CD14-positive monocyte (primary cell): ENCODE measurements around the gene FAM237A. TPM values are rescaled to one million over a fixed set of nuclear protein-coding genes. Genes with fewer than 3 reads are reported as not detected.

Source experiments
- DNase-seq, 3 donors: peaks; one replicate each; pipeline ENCODE4 v3.0.0-alpha.2; 2011 to 2022
- H2AFZ ChIP-seq: 2 replicates; pipeline ENCODE4 v1.6.0; 2012; ENCODE audit warnings: mild to moderate bottlenecking, low read depth, low read length, inconsistent platforms; ENCODE audit not compliant: insufficient read depth, poor library complexity, severe bottlenecking
- H3K27ac ChIP-seq, 2 donors: 1 replicate in 1 of 2; 2 replicates in 1 of 2; pipeline ENCODE4 v1.5.1; 2012 to 2013; ENCODE audit warnings: low read length in 2 of 2, control low read depth in 1 of 2, inconsistent platforms in 1 of 2, low read depth in 1 of 2, mild to moderate bottlenecking in 1 of 2
- H3K27me3 ChIP-seq, 2 donors: one replicate each; pipeline versions ENCODE4 v1.6.0 to v1.6.1; 2011 to 2013; ENCODE audit warnings: low read length in 2 of 2; ENCODE audit not compliant: control insufficient read depth in 2 of 2, insufficient read depth in 2 of 2
- H3K36me3 ChIP-seq, 2 donors: replicated peaks in 1 of 2; 1 replicate in 1 of 2; 2 replicates in 1 of 2; pipeline versions ENCODE4 v1.5.1 to v1.6.1; 2012 to 2013; ENCODE audit warnings: low read length in 2 of 2, control low read depth in 1 of 2, inconsistent platforms in 1 of 2, mild to moderate bottlenecking in 1 of 2; ENCODE audit not compliant: insufficient read depth in 2 of 2, control insufficient read depth in 1 of 2
- H3K4me1 ChIP-seq, 2 donors: 1 replicate in 1 of 2; 2 replicates in 1 of 2; pipeline versions ENCODE4 v1.5.1 to v1.6.1; 2012 to 2013; ENCODE audit warnings: low read length in 2 of 2, control low read depth in 1 of 2, inconsistent platforms in 1 of 2, mild to moderate bottlenecking in 1 of 2, moderate library complexity in 1 of 2; ENCODE audit not compliant: insufficient read depth in 2 of 2, control insufficient read depth in 1 of 2
- H3K4me2 ChIP-seq: replicated peaks from 2 replicates; pipeline ENCODE3; 2012; ENCODE audit warnings: low read length, moderate library complexity, mild to moderate bottlenecking; ENCODE audit not compliant: poor library complexity, severe bottlenecking; ENCODE audit errors: extremely low read depth
- H3K4me3 ChIP-seq, 3 experiments: fragments of 200-600 bp in 1 of 3; sonication (generic) in 1 of 3; replicated peaks in 1 of 3; 1 replicate in 2 of 3; 2 replicates in 1 of 3; pipeline ENCODE4 v1.5.1; 2011 to 2013; ENCODE audit warnings: low read length in 3 of 3, mild to moderate bottlenecking in 3 of 3, control low read depth in 2 of 3, low read depth in 2 of 3, inconsistent platforms in 1 of 3, moderate library complexity in 1 of 3
- H3K79me2 ChIP-seq: 2 replicates; pipeline ENCODE4 v1.6.0; 2012; ENCODE audit warnings: mild to moderate bottlenecking, control low read depth, inconsistent platforms, low read length, moderate library complexity; ENCODE audit not compliant: insufficient read depth
- H3K9ac ChIP-seq: 2 replicates; pipeline ENCODE4 v1.6.0; 2017; ENCODE audit warnings: low read length, mild to moderate bottlenecking; ENCODE audit not compliant: insufficient read depth, poor library complexity, severe bottlenecking
- H3K9me3 ChIP-seq, 2 donors: replicated peaks in 1 of 2; 1 replicate in 1 of 2; 2 replicates in 1 of 2; pipeline versions ENCODE4 v1.5.1 to v1.6.1; 2012 to 2013; ENCODE audit warnings: low read length in 2 of 2, control low read depth in 1 of 2; ENCODE audit not compliant: control insufficient read depth in 1 of 2, insufficient read depth in 1 of 2
- H4K20me1 ChIP-seq: 2 replicates; pipeline ENCODE4 v1.6.0; 2012; ENCODE audit warnings: mild to moderate bottlenecking, low read length, control low read depth, moderate library complexity; ENCODE audit not compliant: insufficient read depth
- H3K27ac Mint-ChIP-seq, 7 donors: one replicate each; pipeline ENCODE4 v1.8.0; 2020; ENCODE audit warnings: mild to moderate bottlenecking in 7 of 7, mixed read lengths in 7 of 7, moderate library complexity in 6 of 7, inconsistent platforms in 2 of 7
- H3K27me3 Mint-ChIP-seq, 3 donors: one replicate each; pipeline ENCODE4 v1.8.0; 2021 to 2022; ENCODE audit warnings: low read depth in 3 of 3, mild to moderate bottlenecking in 3 of 3, mixed read lengths in 3 of 3, moderate library complexity in 3 of 3, inconsistent platforms in 1 of 3
- H3K36me3 Mint-ChIP-seq, 2 donors: one replicate each; pipeline ENCODE4 v1.8.0; 2020; ENCODE audit warnings: mixed read lengths in 2 of 2, inconsistent platforms in 1 of 2, mild to moderate bottlenecking in 1 of 2
- H3K4me1 Mint-ChIP-seq: one replicate; pipeline ENCODE4 v1.8.0; 2020; ENCODE audit warnings: mild to moderate bottlenecking, mixed read lengths
- H3K4me3 Mint-ChIP-seq, 2 donors: one replicate each; pipeline ENCODE4 v1.8.0; 2020; ENCODE audit warnings: mild to moderate bottlenecking in 2 of 2, mixed read lengths in 2 of 2, moderate library complexity in 1 of 2
- H3K9me3 Mint-ChIP-seq, 7 donors: one replicate each; pipeline ENCODE4 v1.8.0; 2020 to 2022; ENCODE audit warnings: mixed read lengths in 7 of 7, mild to moderate bottlenecking in 6 of 7, moderate library complexity in 6 of 7, inconsistent platforms in 2 of 7
- WGBS: methylation state at CpG from one replicate; pipeline ENCODE4 v1.1.5; 2013; ENCODE audit warnings: missing lambda C conversion rate; ENCODE audit not compliant: insufficient coverage; 5-methylcytosine and 5-hydroxymethylcytosine counted together
- intact Hi-C, 2 donors: fragments of 100-400 bp; cut with micrococcal nuclease; formaldehyde crosslinking; loops; one replicate each; pipeline versions ENCODE4 v1.15.0 to v1.15.1; 2023
- polyA plus RNA-seq, 3 donors: library from polyadenylated mRNA; depleted of rRNA in 1 of 3; unstranded in 2 of 3; stranded (reverse) in 1 of 3; fragments of 300-500 nt in 2 of 3; fragments of >200 nt in 1 of 3; fragmentation: Illumina TruSeq in 2 of 3; gene quantifications; 1 replicate in 2 of 3; 2 replicates in 1 of 3; pipeline ENCODE4 v1.2.3, GENCODE V29; 2012 to 2021
- TF ChIP-seq, protein P1 (sequence below): fragments of 200-600 bp; IDR thresholded peaks from one replicate; pipeline ENCODE4 v1.8.0; 2022; ENCODE audit warnings: antibody characterized with exemption, mild to moderate bottlenecking

FAM237A gene
- polyA plus RNA-seq, 3 donors: not detected

DNA sequence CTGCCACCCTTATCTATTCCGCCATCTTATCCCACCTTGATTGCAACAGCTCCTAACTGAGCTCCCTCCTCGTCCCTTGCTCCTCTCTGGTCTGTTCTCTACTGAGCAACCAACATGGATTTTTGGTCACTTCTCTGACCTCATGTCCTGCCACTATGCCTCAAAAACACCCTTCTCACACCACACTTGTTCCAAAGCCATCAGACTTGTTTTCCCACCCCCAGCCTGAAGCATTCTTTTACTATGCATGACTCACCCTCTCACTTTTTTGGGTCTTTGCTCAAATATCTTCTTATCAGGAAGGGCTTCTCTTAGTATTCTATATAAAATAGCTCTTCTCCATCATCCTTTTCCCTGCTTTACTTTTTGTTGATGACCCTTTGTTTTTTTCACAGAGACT lies 2.7 kb upstream of the FAM237A start:
- peaks cover 2 to 11% (median 8%) of the 10 kb centered on the region in 7 donors for H3K9me3 Mint-ChIP-seq
- Histone ChIP-seq H3K4me3 (no peak overlapping the region), H4K20me1 (no peaks in the 10 kb centered on the region), H2AFZ (no peak overlapping the region), H3K36me3 (no peaks in the 10 kb centered on the region), H3K27me3 (peaks cover 6 to 37% of the 10 kb centered on the region in 2 donors), H3K9me3 (peaks cover 9 to 10% of the 10 kb centered on the region in 2 donors), H3K4me2 (no peak overlapping the region), H3K9ac (no peak overlapping the region), H3K27ac (no peak overlapping the region), H3K79me2 (no peaks in the 10 kb centered on the region), H3K4me1 (no peaks in the 10 kb centered on the region)
- intact Hi-C loops: no loop called here
- H3K27me3 Mint-ChIP-seq: peaks cover 7 to 22% (median 12%) of the 10 kb centered on the region in 3 donors
- H3K4me3 Mint-ChIP-seq: no peak overlapping the region
- peaks cover 0 to 2% of the 10 kb centered on the region in 2 donors for H3K36me3 Mint-ChIP-seq
- H3K27ac Mint-ChIP-seq: no peak overlapping the region
- no peak for DNase-seq
- no peaks in the 10 kb centered on the region for H3K4me1 Mint-ChIP-seq
- TF ChIP-seq, protein P1, sequence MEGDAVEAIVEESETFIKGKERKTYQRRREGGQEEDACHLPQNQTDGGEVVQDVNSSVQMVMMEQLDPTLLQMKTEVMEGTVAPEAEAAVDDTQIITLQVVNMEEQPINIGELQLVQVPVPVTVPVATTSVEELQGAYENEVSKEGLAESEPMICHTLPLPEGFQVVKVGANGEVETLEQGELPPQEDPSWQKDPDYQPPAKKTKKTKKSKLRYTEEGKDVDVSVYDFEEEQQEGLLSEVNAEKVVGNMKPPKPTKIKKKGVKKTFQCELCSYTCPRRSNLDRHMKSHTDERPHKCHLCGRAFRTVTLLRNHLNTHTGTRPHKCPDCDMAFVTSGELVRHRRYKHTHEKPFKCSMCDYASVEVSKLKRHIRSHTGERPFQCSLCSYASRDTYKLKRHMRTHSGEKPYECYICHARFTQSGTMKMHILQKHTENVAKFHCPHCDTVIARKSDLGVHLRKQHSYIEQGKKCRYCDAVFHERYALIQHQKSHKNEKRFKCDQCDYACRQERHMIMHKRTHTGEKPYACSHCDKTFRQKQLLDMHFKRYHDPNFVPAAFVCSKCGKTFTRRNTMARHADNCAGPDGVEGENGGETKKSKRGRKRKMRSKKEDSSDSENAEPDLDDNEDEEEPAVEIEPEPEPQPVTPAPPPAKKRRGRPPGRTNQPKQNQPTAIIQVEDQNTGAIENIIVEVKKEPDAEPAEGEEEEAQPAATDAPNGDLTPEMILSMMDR: no peak
- 81% methylated on average over 2 of the region's 2 CpGs for WGBS

GRCh38 chr2:206641226-206641625 lies 1.1 kb upstream of the FAM237A start:
- TF ChIP-seq, protein P1: no peak
- peaks cover 0 to 2% of the 10 kb centered on the region in 2 donors for H3K36me3 Mint-ChIP-seq
- intact Hi-C loops: no loop called here
- H3K36me3 ChIP-seq: no peaks in the 10 kb centered on the region
- peaks cover 7 to 22% (median 12%) of the 10 kb centered on the region in 3 donors for H3K27me3 Mint-ChIP-seq
- no peak overlapping the region for H3K27ac Mint-ChIP-seq
- H3K4me2 ChIP-seq: no peak overlapping the region
- H3K27me3 ChIP-seq: peaks cover 6 to 32% of the 10 kb centered on the region in 2 donors
- no peak overlapping the region for H2AFZ ChIP-seq
- no peak overlapping the region for H3K9ac ChIP-seq
- no peak overlapping the region for H3K4me3 Mint-ChIP-seq
- H3K4me1 Mint-ChIP-seq: no peaks in the 10 kb centered on the region
- 41% methylated on average over 2 of the region's 3 CpGs for WGBS
- H3K9me3 Mint-ChIP-seq: peaks cover 2 to 13% (median 8%) of the 10 kb centered on the region in 7 donors
- H3K79me2 ChIP-seq: no peaks in the 10 kb centered on the region
- no peak overlapping the region for H3K4me3 ChIP-seq
- no peaks in the 10 kb centered on the region for H4K20me1 ChIP-seq
- no peaks in the 10 kb centered on the region for H3K4me1 ChIP-seq
- DNase-seq: no peak
- no peak overlapping the region for H3K27ac ChIP-seq
- H3K9me3 ChIP-seq: peaks cover 9 to 10% of the 10 kb centered on the region in 2 donors
